Pons (tissue), 1 donor: ENCODE data around the gene IPCEF1.

Experiments used
- DNase-seq: peaks from one replicate; pipeline ENCODE4 v3.0.0-alpha.2; 2016; ENCODE audit warnings: low spot score

Gene IPCEF1

DNA sequence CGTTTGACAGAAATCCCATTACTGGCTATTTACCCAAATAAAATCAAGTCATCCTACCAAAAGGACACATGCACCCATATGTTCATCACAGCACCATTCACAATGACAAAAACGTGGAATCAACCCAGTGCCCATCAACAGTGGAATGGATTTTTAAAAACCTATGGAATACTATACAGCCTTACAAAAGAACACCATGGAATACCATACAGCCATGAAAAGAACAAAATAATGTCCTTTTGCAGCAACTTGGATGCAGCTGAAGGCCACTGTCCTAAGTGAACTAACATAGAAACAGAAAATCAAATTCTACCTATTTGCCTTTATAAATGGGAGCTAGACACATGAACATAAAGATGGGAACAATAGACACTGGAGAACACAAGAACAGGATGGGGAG is 17.4 kb upstream of the IPCEF1 start:
- no peak for DNase-seq

DNA sequence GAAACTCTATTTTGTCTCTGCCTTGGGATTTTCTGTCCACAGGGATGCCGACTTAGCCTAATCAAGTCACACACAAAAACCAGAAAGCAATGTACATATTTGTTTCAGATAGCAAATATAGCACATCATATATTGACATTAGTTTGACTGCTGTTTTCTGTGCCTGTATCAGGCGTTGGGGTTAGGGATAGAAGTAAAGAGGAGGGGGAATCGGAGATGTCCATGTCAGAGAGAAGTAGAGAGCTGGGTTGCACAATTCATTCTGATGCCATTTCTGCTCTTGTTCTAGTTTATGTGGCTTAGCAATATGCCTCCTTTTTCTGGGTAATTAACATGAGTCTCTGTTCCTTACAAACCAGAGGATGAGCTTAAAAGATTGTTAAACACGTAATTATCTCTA is 14.7 kb upstream of the IPCEF1 start:
- no peak for DNase-seq

DNA sequence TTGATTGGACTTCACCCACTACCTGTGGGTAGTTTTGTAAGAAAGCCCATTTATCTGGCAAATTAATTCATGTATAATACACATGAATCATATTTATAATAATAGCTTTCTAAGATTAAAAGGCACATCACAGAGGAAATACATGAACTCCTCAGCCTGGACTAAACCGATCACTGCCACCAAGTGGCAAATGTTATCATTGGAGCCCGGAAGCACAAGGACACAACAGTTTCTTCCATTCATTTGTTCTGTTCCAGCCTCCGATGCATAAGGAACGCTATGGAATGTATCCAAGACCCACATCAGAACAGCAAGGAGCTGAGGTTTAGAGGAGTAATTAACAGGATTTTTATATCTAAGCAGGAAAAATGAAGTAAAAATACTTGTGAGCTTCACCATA is 13.9 kb upstream of the IPCEF1 start:
- peak; percentile 83 for DNase-seq

DNA sequence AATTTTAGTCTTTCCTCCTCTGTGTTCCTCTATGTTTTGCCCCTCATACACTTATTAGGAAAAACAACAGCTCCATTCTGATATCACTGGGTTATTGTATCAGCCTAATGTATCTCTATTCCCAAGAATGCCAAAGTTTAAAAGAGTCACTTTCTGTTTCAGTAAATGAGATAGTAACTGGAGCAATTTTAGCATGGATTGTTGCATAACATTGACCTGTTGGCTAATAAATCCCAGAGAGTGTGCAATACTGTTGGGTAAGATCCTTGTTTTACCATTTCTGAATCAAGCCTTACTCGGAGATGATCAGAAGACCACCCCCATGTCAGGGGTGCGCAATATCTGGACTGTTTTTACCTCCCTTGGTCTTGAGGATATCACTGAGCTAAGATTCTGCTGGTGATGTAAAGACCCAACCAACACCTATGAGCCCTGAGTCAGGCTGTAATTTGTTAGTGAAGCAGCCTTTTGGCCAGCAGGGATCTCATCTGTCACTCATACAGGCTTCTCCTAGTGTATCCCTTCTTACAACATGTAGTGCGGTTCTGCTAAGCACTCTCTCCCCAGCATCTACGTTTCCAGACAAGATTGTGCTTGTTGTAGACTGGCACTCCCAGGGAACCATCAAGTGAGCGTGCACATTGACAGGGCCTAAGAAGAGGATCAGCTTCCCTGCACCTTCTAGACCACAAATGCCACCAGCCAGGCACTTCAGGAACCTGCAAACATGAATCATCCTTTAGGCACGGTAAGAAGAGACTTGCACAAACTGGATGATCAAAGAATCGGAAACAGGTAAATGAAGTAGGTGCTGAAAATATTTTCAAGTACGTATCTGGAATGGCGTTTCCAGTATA is 11.5 kb upstream of the IPCEF1 start:
- DNase-seq = no peak

DNA sequence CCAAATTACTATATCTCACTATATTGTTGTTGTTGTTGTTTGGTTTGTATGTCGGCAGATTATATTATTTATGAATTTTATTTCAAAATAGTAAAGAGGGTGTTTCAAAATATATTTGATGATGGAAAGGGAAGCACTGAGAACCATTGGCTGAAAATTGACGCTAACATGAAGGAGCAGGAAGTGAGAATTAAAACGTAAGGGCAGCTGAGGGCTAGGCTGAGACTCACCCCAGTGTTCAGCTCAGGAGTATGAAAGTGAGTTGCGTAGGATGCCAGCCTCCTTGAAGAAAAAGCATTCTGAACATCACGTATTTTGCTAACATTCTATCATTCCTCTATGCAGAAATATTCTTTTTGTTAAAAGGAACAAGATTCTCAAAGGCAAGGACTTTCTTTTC is 10.7 kb upstream of the IPCEF1 start:
- DNase-seq = no peak

DNA sequence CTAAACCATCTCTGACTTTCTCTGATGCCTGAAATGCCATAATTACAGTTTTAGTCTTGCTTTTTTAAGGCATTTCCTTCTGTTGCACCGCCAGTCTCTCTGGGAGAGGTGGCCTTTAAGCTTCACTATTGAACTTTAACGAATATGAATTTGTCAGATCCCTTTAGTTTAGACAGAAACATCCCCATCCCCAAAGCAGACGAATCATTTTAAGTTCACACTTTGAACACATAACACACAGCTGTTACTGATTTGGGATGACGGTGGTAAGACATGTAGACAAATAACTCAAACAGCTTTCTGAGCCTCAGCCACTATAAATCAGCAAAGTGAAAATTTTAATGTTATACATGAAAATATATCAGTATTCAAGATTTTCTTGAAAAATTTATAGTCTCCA is 7.2 kb upstream of the IPCEF1 start:
- DNase-seq = no peak

DNA sequence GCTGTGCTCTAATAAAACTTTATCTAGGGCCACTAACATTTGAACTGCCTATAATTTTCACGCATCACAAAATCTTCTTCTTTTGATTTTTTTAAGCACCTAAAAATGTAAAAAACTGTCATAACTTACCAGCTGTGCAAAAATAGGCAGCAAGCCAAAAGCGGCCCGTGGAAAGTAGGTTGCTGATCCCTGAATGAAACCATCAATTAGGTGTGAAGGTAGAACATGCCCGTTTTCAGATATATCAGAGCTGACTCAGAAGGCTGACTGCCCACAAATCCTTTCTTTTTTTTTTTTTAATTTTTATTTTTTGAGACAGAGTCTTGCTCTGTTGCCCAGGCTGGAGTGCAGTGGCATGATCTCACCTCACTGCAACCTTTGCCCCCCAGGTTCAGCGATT is 4.9 kb upstream of the IPCEF1 start:
- DNase-seq = no peak

DNA sequence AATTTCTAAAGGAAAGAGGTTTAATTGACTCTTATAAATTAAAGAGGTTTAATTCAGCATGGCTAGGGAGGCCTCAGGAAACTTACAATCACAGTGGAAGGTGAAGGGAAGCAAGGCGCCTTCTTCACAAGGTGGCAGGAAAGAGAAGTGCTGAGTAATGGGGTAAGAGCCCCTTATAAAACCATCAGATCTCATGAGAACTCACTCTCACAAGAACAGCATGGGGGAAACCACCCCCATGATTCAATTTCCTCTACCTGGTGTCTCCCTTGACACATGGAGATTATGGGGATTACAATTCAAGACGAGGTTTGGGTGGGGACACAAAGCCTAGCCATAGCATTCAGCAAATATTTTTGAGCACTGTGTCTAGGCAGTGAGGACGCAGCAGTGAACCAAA is 3.9 kb upstream of the IPCEF1 start:
- no peak for DNase-seq

DNA sequence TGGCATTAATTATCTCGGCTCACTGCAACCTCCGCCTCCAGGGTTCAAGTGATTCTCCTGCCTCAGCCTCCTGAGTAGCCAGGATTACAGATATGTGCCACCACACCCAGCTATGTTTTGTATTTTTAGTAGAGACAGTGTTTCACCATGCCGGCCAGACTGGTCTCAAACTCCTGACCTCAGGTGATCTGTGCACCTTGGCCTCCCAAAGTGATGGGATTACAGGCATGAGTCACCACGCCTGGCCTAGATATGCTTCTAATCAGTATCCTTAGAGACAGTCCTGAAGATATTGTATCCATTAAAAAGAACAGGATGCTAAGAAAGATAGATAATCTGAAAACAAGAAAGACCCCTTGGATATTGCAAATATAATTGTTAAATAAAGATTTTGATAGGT is 3.1 kb upstream of the IPCEF1 start:
- DNase-seq = no peak

DNA sequence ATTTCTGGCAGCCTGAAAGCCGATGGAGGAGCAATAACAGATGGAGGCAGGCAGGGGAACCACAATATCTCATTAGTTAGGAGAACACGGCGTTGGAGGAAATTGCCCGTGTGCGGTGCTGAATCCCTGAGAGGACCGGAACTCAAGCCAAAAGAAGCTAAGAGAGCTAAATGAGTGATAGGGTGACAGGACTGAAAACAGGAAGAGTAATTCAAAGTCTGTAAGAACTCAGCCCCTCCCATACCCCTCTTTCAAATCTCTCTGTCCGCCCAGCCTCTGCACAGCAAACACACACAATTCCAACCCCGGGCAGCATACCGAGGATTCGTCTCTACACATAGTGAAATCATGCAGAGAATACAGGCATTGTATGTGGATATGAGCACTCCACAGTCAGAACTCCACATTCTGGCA is 2.6 kb upstream of the IPCEF1 start:
- peak; percentile 57 for DNase-seq

DNA sequence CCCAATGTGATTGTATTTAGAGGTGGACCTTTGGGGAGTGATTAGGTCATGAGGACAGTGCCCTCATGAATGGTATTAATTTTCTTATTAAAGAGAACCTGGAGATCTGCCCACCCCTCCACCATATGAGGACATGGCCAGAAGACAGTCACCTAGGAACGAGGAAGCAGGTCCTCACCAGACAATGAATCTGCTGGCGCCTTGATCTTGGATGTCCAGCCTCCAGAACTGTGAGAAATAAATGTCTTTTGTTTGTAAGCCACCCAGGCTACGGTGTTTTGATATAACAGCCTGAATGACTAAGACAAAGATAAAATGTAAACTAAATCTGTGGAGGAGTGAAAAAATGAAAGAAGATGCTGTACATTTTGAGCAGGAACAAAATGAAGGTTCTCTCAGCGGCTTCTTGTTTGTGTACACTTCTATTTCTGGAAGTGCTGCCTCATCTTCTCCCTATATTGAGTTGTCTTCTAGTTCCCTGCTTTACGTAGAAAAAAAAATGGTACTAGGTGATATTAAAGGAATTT is 1.5 kb upstream of the IPCEF1 start:
- no peak for DNase-seq

DNA sequence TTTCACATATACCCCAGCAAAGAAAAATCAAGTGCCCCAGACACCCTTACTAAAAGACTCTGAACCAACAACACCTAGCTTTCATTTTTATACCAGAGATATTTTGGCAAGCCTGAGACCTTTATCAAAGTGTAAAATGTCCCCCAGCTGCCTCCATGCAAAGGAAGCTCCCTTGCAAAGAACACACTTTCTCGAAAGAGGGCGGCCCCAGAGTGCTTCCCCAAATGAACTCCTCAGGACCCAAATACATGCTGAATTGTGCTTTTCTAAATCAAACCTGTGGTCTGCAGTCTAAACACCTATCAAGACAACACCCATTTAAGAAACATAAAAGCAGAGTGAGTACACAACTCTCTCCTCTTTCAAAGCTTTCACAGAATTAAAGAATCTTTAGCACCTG is 490 bp downstream of the IPCEF1 start:
- DNase-seq = peak; percentile 48

DNA sequence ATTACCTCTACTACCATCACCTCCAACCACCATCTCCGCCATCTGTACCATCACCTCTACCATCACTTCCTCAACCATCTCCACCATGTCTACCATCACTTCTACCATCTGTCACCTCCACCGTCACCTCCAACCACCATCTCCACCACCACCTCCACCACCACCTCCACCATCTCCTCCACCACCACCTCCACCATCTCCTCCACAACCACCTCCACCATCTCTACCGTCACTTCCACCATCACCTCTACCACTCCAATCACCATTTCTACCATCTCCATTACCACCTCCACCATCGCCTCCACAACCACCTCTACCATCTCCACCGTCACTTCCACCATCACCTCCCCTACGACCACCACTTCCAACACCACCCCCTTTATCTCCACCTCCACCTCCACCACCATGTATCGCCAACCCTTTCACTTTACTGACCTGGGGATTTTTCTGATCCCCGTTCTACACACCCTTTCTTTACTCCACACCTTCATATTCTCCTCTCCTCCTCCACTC is 2.3 kb downstream of the IPCEF1 start:
- no peak for DNase-seq

DNA sequence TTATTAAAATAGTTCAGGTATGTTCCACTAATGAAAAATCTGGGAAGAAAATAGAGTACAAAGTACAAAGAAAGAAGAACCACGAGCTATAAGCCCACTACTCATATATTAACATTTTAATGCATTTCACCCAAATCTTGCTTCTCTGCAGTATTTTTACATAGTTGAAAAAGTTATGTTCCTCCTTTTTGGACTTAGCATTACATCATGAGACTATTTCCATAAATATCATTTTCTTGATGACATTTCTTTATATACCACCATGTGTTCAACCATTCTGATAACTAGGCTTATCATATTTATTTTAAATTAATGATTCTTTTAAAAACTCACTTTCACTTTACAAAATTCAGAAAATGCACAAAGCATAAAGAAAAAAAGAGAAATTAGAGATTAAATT is 3.0 kb downstream of the IPCEF1 start:
- DNase-seq = no peak

DNA sequence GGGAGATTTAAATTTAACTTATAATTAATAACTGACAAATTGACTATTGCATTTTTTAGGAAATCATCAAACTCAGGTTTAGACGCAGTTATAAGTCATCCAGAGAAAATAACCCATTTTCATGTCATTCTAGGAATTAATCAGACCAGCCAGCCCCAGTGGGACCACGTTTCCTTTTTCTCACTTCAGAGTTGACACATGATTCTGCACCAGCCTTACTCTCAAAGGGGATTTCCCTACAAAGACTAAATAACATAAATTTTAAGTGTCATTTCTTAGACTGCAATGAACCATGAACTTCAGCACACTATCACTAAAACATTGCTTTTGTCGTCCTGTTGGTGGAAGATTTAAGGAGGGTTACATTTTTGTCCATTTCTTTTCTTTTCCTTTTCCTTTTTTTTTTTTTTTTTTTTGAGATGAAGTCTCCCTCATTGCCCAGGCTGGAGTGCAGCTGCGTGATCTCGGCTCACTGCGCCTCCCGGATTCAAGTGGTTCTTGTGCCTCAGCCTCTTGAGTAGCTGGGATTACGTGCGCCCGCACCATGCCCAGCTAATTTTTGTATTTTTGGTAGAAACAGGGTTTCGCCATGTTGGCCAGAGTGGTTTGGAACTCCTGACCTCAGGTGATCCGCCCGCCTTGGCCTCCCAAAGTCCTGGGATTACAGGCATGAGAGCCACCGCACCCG is 3.6 kb downstream of the IPCEF1 start:
- peak; percentile 37 for DNase-seq

DNA sequence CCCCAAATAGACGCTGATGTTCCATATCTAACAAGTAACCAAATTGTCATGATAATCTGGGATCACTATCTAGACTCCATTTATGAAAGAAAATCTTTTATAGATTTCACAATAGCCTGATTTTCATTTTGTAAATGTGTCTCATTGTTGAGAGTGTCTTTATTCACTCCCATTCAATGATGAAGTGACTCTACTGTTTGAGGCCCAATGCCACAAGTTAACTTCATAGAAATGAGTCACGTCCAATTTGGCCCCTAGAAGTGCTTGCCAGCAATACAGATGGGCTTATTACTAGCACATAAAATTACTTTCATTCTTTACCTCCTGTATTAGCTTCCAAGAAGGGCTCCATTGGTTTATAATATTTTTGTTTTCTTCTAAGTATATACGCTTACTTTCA is 6.3 kb downstream of the IPCEF1 start:
- peak; percentile 52 for DNase-seq

DNA sequence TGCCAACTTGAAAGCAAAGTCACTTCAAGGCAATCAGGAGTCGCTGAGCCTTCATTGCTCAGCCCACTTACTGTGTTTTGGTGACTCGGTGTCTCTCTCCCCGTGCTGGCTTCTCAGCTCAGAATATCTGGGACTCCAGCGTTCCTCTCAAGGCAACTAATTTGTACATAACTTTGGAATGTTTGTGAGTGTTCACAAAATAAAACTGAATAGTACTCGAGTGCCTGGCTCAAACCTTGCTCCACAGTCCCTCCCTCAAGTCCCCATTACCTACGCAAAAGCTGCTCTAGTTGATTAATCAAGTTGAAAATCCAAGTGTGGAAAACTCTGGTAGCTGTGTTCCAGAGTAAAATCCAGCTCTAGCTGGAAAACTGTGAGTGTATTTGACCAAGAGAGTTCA is 8.6 kb downstream of the IPCEF1 start:
- DNase-seq = no peak

DNA sequence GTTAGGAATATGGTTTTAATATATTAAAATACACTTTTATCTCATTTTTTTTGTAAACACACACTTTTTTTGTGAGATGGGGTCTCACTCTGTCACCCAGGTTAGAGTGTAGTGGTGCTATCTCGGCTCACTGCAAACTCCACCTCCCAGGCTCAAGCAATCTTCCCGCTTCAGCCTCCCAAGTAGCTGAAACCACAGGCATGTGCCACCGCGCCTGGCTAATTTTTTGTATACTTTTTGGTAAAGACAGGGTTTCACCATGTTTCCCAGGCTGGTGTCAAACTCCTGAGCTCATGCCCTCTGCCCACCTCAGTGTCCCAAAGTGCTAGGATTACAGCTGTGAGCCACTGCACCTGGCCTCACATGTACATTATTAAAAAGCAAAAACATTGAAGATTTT is 10.8 kb downstream of the IPCEF1 start:
- no peak for DNase-seq

DNA sequence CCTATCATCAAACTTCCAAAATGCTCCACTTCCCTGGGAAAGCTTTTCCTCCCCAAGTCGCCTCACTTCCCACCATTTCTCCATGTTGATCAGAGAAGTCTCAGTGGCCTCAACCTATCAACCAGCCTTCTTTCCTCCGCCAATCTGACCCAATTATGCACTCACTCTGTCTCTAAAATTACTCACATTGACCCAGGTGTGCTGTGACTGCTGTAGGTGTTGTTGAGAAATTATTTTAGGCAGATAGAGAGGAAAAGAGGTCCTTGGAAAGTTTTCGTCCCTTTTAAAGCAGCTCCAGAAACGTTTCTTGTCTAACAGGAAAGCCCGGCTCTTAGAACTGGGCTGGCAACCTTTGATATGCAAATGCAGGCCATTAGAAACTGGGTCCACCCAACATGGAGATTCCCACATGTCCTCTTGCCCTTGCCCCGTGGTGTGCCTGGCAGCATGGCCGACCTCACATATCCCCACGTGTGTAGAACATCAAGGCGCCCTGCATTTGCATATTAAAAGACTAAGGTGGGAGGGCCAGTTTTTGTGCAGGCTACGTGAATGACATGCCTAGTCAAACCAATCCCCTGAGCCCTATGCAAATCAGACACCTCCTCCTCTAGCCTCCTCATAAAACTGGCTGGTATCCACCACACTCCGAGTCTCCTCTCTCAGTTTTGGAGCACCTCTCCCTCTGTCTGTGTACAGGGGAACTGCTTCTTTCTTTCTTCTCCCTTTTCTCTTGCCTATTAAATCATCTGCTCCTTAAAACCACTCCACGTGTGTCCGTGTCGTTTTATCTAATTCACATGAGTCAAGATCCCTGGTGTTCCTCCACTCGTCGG is 12.9 kb downstream of the IPCEF1 start:
- DNase-seq = no peak

DNA sequence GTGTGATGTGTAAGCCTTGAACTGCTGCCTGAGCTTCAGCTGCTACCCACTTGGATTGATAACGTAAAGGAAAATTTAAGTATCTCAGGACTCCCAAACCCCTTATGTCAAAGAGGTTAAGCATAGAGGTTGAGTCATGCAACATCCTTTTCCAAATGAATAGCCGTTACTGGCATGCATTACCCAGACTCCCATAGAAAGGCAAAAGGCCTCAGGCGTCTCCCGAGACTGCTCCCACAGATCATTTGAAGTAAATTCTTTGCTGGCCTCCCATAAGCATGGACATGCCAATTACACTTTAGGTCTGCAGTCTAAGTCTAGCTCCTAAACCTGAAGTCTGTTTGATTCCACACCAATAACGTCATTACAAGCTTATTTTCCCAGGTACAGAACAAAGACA is 14.7 kb downstream of the IPCEF1 start:
- DNase-seq = no peak

DNA sequence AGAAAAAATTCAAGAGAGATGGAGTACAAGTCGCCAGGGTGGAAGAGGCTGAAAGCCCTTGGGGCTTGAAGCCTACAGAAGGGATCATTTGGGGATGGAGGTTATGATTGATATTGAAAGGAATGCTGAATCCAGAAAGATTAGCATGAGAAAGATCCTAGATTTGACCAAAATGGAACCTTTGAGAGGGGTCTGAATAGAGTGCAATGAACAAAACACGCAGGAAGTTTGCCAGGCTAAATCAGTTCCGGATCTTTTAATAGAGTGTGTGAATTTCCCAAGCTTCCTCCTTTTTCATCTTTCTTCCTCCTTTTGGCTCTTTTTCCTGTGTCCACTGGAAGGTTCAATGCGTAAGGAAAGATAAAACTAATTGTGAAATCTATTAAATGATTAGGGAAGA is 15.3 kb downstream of the IPCEF1 start:
- peak; percentile 74 for DNase-seq

DNA sequence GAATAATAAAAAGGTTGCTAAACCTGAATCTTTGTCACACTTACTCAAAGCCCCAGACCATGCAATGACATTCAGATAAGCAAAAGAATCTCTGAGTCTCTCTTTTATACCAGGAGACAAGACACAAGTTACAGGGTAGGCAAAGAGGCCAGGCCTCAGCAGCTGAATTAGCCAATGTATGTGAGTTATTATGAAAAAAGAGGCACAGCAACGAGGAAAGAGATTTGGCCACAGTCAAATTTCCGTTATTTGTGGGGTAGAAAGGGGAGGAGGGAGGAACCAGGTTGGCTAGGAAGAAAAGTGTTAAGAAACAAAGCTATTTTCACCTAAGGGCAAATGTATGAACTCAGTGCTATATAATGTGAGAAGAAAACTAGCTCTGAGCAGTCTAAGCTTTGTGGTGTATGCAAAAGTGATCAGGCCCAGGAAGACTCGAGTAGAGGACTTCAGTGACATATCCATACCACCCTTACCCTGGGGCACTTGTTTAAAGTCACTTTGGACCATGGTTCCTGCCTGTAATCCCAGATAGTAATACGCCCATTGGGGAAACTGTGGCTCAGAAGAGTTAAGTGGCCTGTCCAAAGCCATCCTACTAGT is 19.1 kb downstream of the IPCEF1 start:
- no peak for DNase-seq
